ENCODE results near the gene LILRA5.
"Not testable (repeated sequence)": the region's sequence is repeated elsewhere in the genome, so short reads cannot be mapped to it uniquely, and the experiment has no call there.

- TF ChIP-seq FOXK2 (IDR thresholded peaks at IDR 0.05); MED1 (CRISPR knock-in tag; IDR thresholded peaks at IDR 0.05); ZBTB7A (CRISPR knock-in tag; IDR thresholded peaks at IDR 0.05); CAMTA2 (CRISPR knock-in tag; IDR thresholded peaks at IDR 0.05; ENCODE audit: borderline replicate concordance); EZH2 (conservative IDR thresholded peaks at IDR 0.05; ENCODE audit: low read depth, low read length); AHR (CRISPR knock-in tag; IDR thresholded peaks at IDR 0.05): not testable (repeated sequence)
- TF ChIP-seq, protein P1, sequence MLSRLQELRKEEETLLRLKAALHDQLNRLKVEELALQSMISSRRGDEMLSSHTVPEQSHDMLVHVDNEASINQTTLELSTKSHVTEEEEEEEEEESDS (CRISPR knock-in tag; IDR thresholded peaks at IDR 0.05; ENCODE audit: borderline replicate concordance) = not testable (repeated sequence)
Measured at GRCh38 chr19:54278571-54279195, 34.3 kb downstream of the LILRA5 start.
